DND-41 (cell line): ENCODE measurements around the gene EXOG.

Experiments used
- CTCF ChIP-seq: IDR thresholded peaks from 2 replicates; pipeline ENCODE4 v1.5.1; 2012; ENCODE audit warnings: borderline replicate concordance, low read length, moderate library complexity, mild to moderate bottlenecking; ENCODE audit not compliant: poor library complexity, severe bottlenecking; ENCODE audit errors: extremely low read depth
- EZH2 ChIP-seq: IDR thresholded peaks from 3 replicates; pipeline ENCODE4 v1.6.1; 2012; ENCODE audit warnings: borderline replicate concordance, low read depth, mild to moderate bottlenecking, moderate library complexity, low read length, inconsistent platforms; ENCODE audit not compliant: severe bottlenecking

GRCh38 chr3:38543586-38543985 is 47.4 kb downstream of the EXOG start:
- TF ChIP-seq CTCF (no peak), EZH2 (no peak)
